ENCODE results near the gene CHRNA7. TPM values are rescaled to one million over a fixed set of nuclear protein-coding genes. Genes with fewer than 3 reads are reported as not detected.

Gene CHRNA7
- total RNA-seq, 6 experiments from 2014 or later = 0.35 to 0.39 TPM; not detected in 4

- Histone ChIP-seq H3K4me3 (no peak overlapping the region), H3K36me3 (no peaks in the 10 kb centered on the region), H3K27ac (no peak overlapping the region), H3K27me3 (no peaks in the 10 kb centered on the region), H3K9me3 (no peaks in the 10 kb centered on the region), H3K4me1 (no peaks in the 10 kb centered on the region)
- intact Hi-C loops (cut with DNase I) = no loop called here
- 54% methylated on average over 7 of the region's 23 CpGs for WGBS (ENCODE audit: insufficient coverage, low coverage, low lambda C conversion rate, missing lambda C conversion rate)
- ATAC-seq (no peak), DNase-seq (no peak)
- TF ChIP-seq POLR2A (IDR thresholded peaks at IDR 0.05) = no peak
- no peak for TF ChIP-seq CTCF (IDR thresholded peaks at IDR 0.05)
Observed at GRCh38 chr15:32120577-32121383, 90.5 kb downstream of the CHRNA7 start.

- TF ChIP-seq CTCF (IDR thresholded peaks at IDR 0.05) (no peak), POLR2A (IDR thresholded peaks at IDR 0.05) (no peak)
- H3K27me3 ChIP-seq = no peaks in the 10 kb centered on the region
- ATAC-seq (no peak), DNase-seq (no peak)
- H3K9me3 ChIP-seq = no peaks in the 10 kb centered on the region
- H3K27ac ChIP-seq = no peak overlapping the region
- H3K4me1 ChIP-seq = no peaks in the 10 kb centered on the region
- H3K36me3 ChIP-seq = no peaks in the 10 kb centered on the region
- H3K4me3 ChIP-seq = no peak overlapping the region
- WGBS (ENCODE audit: insufficient coverage, low coverage, low lambda C conversion rate, missing lambda C conversion rate) = 53% methylated on average over 6 of the region's 6 CpGs
- intact Hi-C loops (cut with DNase I) = no loop called here
Observed at GRCh38 chr15:32121384-32121695, 91.0 kb downstream of the CHRNA7 start.

- Histone ChIP-seq H3K4me1 (no peaks in the 10 kb centered on the region), H3K27ac (no peak overlapping the region), H3K4me3 (no peak overlapping the region), H3K27me3 (no peaks in the 10 kb centered on the region), H3K9me3 (no peaks in the 10 kb centered on the region), H3K36me3 (no peaks in the 10 kb centered on the region)
- WGBS (ENCODE audit: insufficient coverage, low coverage, low lambda C conversion rate, missing lambda C conversion rate) = 40% methylated on average over 1 of the region's 4 CpGs
- intact Hi-C loops (cut with DNase I) = no loop called here
- ATAC-seq (no peak), DNase-seq (no peak)
- TF ChIP-seq CTCF (IDR thresholded peaks at IDR 0.05) = no peak
- TF ChIP-seq POLR2A (IDR thresholded peaks at IDR 0.05) = no peak
Observed at GRCh38 chr15:32122013-32122412, 91.7 kb downstream of the CHRNA7 start.

GRCh38 chr15:32123473-32123872, 93.2 kb downstream of the CHRNA7 start:
- Histone ChIP-seq H3K4me1 (no peaks in the 10 kb centered on the region), H3K27ac (no peak overlapping the region), H3K9me3 (no peaks in the 10 kb centered on the region), H3K27me3 (no peaks in the 10 kb centered on the region), H3K36me3 (no peaks in the 10 kb centered on the region), H3K4me3 (no peak overlapping the region)
- DNase-seq (no peak), ATAC-seq (no peak)
- WGBS (ENCODE audit: insufficient coverage, low coverage, low lambda C conversion rate, missing lambda C conversion rate) = 39% methylated on average over 3 of the region's 3 CpGs
- TF ChIP-seq CTCF (IDR thresholded peaks at IDR 0.05) = no peak
- no peak for TF ChIP-seq POLR2A (IDR thresholded peaks at IDR 0.05)
- intact Hi-C loops (cut with DNase I) = no loop called here

Data from right lobe of liver (tissue), 6 donors.